ENCODE data around the gene TOX4.
"Not testable (repeated sequence)": the region's sequence is repeated elsewhere in the genome, so short reads cannot be mapped to it uniquely, and the experiment has no call there.

Gene TOX4

DNA sequence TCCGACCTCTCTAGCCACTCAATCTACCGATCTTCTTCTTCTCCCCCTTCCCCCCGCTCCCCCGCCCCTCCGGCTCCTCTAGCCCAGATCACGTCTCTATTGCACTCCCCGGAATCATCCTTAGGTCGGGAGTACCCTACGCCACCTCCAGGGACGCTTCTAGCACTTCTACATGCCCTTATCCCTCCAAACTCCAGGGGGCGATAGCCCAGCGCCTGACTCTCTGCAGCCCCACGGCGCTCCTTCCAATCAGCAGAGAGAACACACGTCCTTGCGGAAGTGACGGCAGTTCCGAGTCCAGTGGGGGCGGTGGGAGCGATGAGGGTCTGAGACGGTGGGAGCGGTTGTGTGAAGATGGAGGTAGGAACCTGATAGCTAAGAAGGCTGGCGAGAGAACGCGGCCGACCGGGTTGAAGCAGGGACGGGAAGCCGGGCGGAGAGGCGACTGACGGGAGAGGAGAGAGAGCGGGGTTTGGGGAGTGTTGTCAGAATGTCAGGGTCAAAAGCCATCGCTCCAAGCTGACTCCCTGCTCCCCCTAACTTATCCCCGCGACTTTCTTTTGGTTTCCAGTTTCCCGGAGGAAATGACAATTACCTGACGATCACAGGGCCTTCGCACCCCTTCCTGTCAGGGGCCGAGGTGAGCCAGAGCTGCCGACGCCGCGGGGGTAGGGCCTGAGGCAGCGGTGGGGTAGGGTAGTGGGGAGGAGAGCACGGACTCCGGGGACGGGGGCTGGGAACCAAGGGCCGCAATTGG is at the start of gene TOX4, which contains the start of gene RAB2B:
TSS of gene TOX4 (plus strand) at position 271 of the 757 bp plus-strand sequence. CDS start at position 355, 84 bp downstream.
TSS of gene RAB2B (minus strand) at position 35 of the 757 bp plus-strand sequence. CDS start 87 bp downstream, outside the sequence.
- DNase-seq: peak; percentile 97

DNA sequence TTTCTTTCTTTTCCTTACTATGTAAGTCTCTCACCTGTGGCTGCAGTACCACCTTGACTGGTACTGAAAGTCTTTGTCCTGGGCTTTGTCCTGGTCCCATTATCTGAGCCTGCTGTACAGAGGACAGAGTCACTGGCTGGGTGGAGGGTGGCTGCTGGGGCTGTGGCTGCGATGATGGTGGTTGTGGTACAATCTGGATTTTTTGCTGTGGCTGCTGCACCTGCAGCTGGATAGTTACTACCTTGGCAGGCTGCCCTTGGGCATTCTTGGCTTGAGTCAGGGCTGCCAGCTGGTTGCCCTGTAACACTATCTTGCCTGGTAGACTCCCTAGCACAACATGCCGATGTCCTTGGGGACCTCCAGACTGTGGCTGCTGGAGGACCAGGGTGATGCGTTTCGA is 48.1 kb upstream of the TOX4 start:
- DNase-seq: peak; percentile 78

DNA sequence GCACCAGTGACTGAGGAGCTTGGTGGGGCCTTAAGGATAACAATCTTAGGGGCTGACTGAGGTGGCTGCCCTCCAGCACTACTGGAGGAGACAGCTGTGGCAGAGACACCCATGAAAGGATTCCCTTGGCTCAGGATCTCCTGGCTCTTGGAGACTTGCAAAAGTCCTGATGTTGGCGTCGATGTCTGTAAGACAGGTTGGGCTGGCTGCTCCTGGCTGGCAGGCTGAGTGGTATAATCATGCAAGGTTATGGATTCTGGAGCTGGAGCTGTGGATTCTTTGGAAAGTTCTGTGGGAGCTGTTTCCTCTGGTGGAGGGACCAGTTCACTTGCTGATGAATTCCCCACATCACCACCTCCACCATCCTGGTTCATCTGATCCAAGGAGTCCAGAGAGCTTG is 45.9 kb upstream of the TOX4 start:
- DNase-seq: no peak

- DNase-seq: no peak
Measured at GRCh38 chr14:21436567-21437062, 40.4 kb upstream of the TOX4 start.

DNA sequence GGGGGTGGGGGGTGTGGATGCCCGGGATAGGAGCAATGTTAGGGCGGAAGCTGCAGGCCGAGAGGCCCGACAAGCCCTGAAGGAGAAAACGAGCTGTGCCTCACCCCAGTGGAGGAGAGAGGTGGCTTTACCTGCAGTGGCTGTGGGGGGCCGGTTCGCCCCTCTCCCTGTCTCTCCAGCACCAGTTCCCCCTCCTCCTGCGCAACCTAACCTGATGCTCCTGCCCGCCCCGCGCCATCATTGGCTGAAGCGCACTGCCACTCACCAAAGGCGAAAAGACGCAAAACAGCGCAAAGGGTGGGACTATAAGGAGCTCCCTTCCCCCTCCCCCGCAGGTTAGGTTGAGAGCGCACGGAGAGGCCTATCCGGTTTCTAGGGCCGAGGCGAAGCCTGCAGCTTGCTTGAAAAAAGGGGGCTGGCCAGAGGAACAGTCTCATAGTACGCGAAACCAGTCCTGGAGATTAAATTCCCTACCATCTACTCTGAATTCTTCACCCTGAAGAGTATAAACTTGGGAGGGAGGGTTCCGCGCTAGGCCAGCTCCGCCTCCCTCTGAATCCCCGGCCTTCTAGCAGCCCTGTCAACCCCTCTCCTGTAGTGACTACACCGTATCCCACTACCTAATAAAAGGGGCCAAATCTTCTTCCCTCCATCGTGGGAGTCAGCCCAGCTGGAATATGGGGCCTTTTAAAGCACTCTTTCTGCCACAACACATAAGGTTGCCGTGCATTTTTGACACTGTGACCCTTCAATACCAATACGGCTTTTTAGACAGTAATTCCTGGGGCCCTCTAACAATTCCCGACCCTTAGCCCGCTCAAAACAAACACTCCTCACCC is 39.7 kb upstream of the TOX4 start:
- DNase-seq: peak; percentile 95

- no peak for DNase-seq
Measured at GRCh38 chr14:21440859-21441258, 36.1 kb upstream of the TOX4 start.

GRCh38 chr14:21442657-21443056 is 34.3 kb upstream of the TOX4 start:
- DNase-seq: not testable (repeated sequence)

- DNase-seq: no peak
Measured at GRCh38 chr14:21449899-21450216, 27.1 kb upstream of the TOX4 start.

DNA sequence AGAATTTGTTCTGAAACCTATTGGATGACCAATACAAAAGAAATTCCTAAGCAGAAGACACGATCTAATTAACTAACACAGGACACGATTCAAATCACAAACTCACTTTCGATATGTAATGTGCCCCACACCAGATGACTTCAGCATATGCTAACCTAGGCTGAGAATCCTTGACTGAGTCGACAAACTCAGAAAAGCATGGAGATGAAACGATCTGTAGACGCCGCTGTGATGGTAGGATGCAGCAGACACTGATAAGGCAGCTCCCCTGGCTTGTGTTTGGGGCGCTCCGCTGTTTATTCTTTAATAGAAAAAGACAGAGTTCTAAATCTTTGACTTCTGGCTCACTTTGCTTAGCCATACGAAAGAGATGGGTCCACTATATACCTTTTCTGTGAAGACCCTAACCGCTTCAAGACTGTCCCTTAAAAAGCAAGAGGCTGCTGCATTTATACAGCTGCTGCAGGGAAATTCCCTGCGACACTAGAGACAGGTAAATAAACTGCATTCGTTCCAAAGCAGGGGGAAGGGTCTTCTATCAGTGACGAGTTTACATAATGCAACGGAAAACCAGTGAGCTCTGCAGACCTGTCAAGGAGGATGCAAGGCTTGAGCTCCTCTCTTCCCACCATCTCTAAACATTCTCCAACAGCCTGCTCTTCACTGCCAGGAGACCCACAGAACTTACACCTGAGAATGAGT is 22.0 kb upstream of the TOX4 start:
- DNase-seq: no peak

GRCh38 chr14:21455592-21455911 is 21.4 kb upstream of the TOX4 start:
- DNase-seq: no peak

- peak; percentile 99 for DNase-seq
Measured at GRCh38 chr14:21455912-21456667, 20.9 kb upstream of the TOX4 start, which contains the start of gene CHD8. Gene CHD8, minus strand, starts transcription at chr14:21456123. Its CDS starts 24,480 bp downstream, at chr14:21431643.

DNA sequence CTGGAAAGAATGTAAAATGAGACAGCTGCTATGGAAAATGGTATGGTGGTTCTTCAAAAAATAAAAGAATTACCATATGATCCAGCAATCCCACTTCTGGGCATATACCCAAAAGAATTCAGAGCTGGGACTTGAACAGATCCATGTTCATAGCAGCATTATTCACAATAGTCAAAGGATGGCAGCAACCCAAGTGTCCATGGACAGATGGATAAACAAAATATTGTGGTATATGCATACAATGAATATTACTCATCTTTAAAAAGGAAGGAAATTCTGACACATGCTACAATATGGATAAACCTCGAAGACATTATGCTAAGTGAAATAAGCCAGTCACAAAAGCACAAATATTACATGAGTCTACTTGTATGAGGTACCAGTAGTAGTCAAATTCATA is 9.4 kb upstream of the TOX4 start:
- DNase-seq: no peak

GRCh38 chr14:21475767-21476522 is 1.1 kb upstream of the TOX4 start:
- no peak for DNase-seq

GRCh38 chr14:21476523-21476924 is 471 bp upstream of the TOX4 start:
- DNase-seq: no peak

DNA sequence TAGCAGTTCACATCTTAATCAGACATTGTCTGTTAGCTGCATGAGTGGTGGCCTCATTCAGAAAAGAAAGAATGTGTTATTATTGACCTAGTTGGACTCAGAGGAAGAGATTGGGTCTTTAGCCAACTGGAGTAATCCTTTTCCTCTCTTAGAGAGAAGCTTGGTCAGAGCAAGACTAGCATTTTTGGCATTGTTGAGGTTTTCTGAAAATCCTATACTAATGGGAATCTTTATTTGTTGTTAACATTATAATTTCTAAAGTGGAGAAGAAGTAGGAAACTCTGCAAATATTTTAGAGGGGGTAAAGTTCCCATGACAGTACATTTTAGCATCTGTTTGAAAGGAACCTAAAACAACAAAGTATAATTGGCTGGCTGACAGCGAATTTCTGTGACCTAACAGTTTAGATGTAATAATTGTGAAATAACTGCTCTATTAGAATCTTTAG is 9.7 kb downstream of the TOX4 start:
- no peak for DNase-seq

DNA sequence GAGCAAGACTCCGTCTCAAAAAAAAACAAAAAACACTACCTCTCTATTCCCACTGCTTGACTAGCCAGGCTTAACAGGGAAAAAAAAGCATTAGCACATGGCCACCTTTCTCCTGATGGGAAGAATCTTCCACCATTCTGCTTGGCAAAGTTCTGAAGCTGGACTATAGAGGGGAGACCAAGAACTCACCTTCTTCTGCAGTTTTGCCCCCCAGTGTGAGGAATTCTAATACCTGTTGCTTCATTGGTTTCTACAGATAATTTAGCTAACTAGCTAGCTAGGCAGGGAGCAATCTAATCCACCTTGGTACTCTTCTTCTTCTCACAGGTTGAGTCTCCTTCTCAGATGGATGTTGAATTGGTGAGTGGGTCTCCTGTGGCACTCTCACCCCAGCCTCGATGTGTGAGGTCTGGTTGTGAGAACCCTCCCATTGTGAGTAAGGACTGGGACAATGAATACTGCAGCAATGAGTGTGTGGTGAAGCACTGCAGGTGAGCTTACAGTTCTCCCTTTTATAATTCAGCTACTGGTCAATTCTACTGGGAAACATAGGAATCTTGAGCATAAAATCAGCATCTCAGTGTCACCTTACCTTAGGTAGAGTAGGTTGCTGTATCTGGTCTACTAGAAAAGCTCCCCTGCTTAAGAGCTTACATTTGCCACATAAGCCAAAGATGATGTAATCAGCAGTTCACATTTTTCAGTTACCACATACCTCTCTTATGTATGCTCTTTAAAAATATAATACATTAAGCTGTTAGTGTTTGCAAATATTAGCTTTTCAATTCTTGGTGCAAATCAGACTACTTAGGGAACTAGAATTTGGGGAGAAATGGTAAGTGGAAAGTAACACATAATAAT is 18.1 kb downstream of the TOX4 start:
- DNase-seq: no peak

DNA sequence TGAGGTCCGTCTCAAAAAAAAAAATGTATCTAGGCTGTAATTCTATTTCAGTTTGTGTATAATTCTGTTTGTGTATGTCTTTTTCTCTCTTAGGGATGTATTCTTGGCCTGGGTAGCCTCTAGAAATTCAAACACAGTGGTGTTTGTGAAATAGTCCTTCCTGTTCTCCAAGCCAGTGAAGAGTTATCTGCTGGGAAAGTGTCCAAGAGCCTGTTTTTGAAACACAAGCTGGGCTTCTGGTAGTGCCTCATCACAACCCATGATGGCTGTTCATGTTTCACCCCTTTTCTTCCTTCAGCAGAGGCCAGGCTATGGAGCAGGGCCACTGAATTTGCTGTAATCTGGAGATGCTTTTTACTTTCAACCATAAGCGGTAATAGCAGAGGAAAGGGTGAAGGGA is 19.5 kb downstream of the TOX4 start:
- no peak for DNase-seq

DNA sequence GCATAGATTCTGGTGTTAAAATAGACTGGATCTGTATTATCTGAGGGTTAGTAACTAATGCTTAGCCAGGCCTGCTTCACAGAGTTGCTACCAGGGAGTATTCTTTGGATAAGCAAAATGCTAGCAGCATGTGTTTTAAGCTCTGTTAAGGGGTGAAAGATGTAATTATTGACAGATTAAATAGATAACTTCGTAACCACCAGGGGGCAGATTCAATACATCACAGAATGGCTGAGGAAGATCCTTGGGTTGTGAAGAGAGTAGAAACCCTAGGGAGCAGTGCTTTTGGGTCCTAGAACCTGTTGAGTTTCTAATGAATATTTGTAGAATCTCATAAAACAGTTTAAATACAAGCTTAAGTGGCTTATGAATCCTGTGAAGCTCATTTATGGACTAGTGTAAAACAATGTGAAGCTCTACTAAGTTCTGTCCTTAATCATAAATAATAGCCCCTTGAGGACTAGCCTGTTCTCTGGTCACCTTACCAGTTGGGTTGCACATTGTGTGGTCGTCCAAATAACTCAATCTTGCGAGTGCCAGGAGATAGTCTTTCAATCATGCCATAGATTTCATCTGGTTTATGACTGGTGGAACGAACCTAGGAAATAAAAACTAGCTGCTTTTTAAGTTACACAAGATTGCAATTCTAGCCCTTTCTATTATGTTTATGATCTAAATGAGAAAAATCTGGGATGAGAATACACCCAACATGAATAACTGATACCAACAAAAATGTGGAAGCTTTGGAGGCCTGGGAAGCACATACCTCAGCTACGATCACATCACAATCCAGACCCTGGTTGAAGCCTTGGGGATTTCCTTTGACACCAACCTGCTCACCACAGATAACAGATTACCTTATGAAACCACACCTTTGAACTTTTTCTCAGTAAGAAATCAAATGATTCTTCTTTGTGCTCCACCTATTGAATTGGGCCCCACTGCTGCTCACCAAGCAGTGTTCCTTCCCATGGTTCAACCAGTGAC is 21.8 kb downstream of the TOX4 start:
- DNase-seq: no peak

DNA sequence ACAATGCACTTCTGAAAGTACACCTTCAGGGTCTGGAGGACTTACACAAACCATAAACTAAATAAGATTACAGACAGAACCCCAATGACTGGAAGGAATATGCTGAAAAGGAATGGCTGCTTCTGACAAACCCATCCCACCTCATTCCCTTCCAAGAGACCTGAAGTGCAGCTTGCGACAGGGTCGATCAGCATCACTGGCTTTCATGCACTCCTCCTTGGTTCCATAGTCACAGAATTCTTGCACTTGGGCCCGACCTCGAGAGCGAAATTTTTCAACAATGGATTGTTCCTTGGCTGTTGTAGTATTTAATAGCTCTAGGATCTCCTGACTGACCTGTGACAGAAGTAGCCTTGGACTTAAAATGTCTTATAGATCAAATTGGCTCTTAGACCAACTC is 24.6 kb downstream of the TOX4 start:
- no peak for DNase-seq
